HepG2 (cell line): ENCODE results near the gene PNMA8B. TPM values are rescaled to one million over a fixed set of nuclear protein-coding genes. Genes with fewer than 3 reads are reported as not detected.
A peak's percentile ranks its signal among the peaks of the same experiment; 100 is the strongest.

ENCODE experiments used
- BRCA1 ChIP-seq: sonication (generic); formaldehyde crosslinking; IDR thresholded peaks from 2 replicates; pipeline ENCODE4 v1.4.0; 2020; ENCODE audit warnings: missing genetic modification reagents
- BRD4 ChIP-seq: sonication (generic); formaldehyde crosslinking; IDR thresholded peaks from 2 replicates; pipeline ENCODE4 v1.4.0; 2020; ENCODE audit warnings: missing genetic modification reagents
- CEBPB ChIP-seq: IDR thresholded peaks from 2 replicates; pipeline ENCODE4 v1.6.1; 2011; ENCODE audit warnings: low read depth, low read length, improper control_type of control experiment, borderline replicate concordance
- E2F2 ChIP-seq: sonication (generic); formaldehyde crosslinking; IDR thresholded peaks from 2 replicates; pipeline ENCODE4 v1.4.0; 2020; ENCODE audit warnings: missing genetic modification reagents, borderline replicate concordance
- GLMP ChIP-seq: sonication (generic); formaldehyde crosslinking; IDR thresholded peaks from 2 replicates; pipeline ENCODE4 v1.9.0; 2021; ENCODE audit warnings: missing genetic modification reagents, mild to moderate bottlenecking, borderline replicate concordance
- HNRNPLL ChIP-seq: fragments of 200-400 bp; formaldehyde crosslinking; IDR thresholded peaks from 2 replicates; pipeline ENCODE4 v1.6.1; 2017; ENCODE audit warnings: mild to moderate bottlenecking, low read depth, low read length; ENCODE audit not compliant: poor library complexity, severe bottlenecking
- HOXA5 ChIP-seq: sonication (generic); formaldehyde crosslinking; IDR thresholded peaks from 2 replicates; pipeline ENCODE4 v1.4.0; 2020; ENCODE audit warnings: missing genetic modification reagents
- NFIC ChIP-seq: IDR thresholded peaks from 2 replicates; pipeline ENCODE4 v1.6.1; 2012; ENCODE audit warnings: mild to moderate bottlenecking, low read length, inconsistent platforms
- SALL1 ChIP-seq: sonication (generic); formaldehyde crosslinking; IDR thresholded peaks from 2 replicates; pipeline ENCODE4 v1.8.0; 2022; ENCODE audit warnings: mild to moderate bottlenecking, missing genetic modification reagents
- SATB2 ChIP-seq: sonication (generic); formaldehyde crosslinking; IDR thresholded peaks from 2 replicates; pipeline ENCODE4 v1.5.0; 2020; ENCODE audit warnings: missing genetic modification reagents
- ZFX ChIP-seq: sonication (generic); formaldehyde crosslinking; IDR thresholded peaks from 2 replicates; pipeline ENCODE4 v1.4.0; 2020; ENCODE audit warnings: mild to moderate bottlenecking, low read depth, missing genetic modification reagents, moderate library complexity
- ZFY ChIP-seq: sonication (generic); formaldehyde crosslinking; IDR thresholded peaks from 2 replicates; pipeline ENCODE4 v1.4.0; 2020; ENCODE audit warnings: missing genetic modification reagents
- ZNF207 ChIP-seq: fragments of 450-650 bp; IDR thresholded peaks from 2 replicates; pipeline ENCODE4 v1.6.1; 2016; ENCODE audit warnings: antibody characterized with exemption, borderline replicate concordance
- ZNF501 ChIP-seq: sonication (generic); formaldehyde crosslinking; IDR thresholded peaks from 2 replicates; pipeline ENCODE4 v1.5.1; 2020; ENCODE audit warnings: mild to moderate bottlenecking, moderate library complexity, missing genetic modification reagents
- ZNF510 ChIP-seq: sonication (generic); formaldehyde crosslinking; IDR thresholded peaks from 2 replicates; pipeline ENCODE4 v1.4.0; 2020; ENCODE audit warnings: low read depth, mild to moderate bottlenecking, missing genetic modification reagents
- ZNF607 ChIP-seq: sonication (generic); formaldehyde crosslinking; IDR thresholded peaks from 2 replicates; pipeline ENCODE4 v1.5.1; 2020; ENCODE audit warnings: missing genetic modification reagents, mild to moderate bottlenecking, borderline replicate concordance
- ZNF878 ChIP-seq: sonication (generic); formaldehyde crosslinking; IDR thresholded peaks from 2 replicates; pipeline ENCODE4 v1.8.1; 2023; ENCODE audit warnings: mild to moderate bottlenecking, missing genetic modification reagents, moderate library complexity
- ZSCAN29 ChIP-seq: sonication (generic); formaldehyde crosslinking; conservative IDR thresholded peaks from 2 replicates; pipeline ENCODE4 v1.4.0; 2020; ENCODE audit warnings: mild to moderate bottlenecking, missing genetic modification reagents
- polyA plus RNA-seq, 8 experiments: library from polyadenylated mRNA; depleted of rRNA in 3 of 8; stranded (reverse) in 7 of 8; unstranded in 1 of 8; fragments of >200 nt; fragmentation: Illumina TruSeq in 4 of 8; extraction: Trizol in 4 of 8; gene quantifications; 2 replicates each; pipeline versions ENCODE4 v1.2.1 to v1.2.3, GENCODE V29; 2011 to 2016; ENCODE audit warnings: low read depth in 4 of 8, missing spikeins in 1 of 8, mixed read lengths in 1 of 8; ENCODE audit not compliant: insufficient read depth in 1 of 8
- total RNA-seq, 5 experiments: library from RNA; depleted of rRNA; stranded (reverse); fragments of >200 nt; fragmentation: Illumina TruSeq; extraction: Trizol; gene quantifications; 2 replicates each; pipeline ENCODE4 v1.2.3, GENCODE V29; 2016; ENCODE audit warnings: low read depth in 1 of 5
- TF ChIP-seq, protein P1 (sequence below): sonication (generic); formaldehyde crosslinking; IDR thresholded peaks from 2 replicates; pipeline ENCODE4 v1.5.0; 2020; ENCODE audit warnings: mild to moderate bottlenecking, missing genetic modification reagents, borderline replicate concordance
- TF ChIP-seq, protein P2 (sequence below): sonication (generic); formaldehyde crosslinking; IDR thresholded peaks from 2 replicates; pipeline ENCODE4 v1.5.1; 2020; ENCODE audit warnings: missing genetic modification reagents, mild to moderate bottlenecking, borderline replicate concordance
- TF ChIP-seq, protein P3 (sequence below): sonication (generic); formaldehyde crosslinking; IDR thresholded peaks from 2 replicates; pipeline ENCODE4 v1.8.0; 2022; ENCODE audit warnings: mild to moderate bottlenecking, missing genetic modification reagents, moderate library complexity

PNMA8B gene
- total and polyA plus RNA-seq, 2 of the 13 experiments (the other 11 are each of a cell fraction or from before 2014, with no cell fraction given) = not detected

DNA sequence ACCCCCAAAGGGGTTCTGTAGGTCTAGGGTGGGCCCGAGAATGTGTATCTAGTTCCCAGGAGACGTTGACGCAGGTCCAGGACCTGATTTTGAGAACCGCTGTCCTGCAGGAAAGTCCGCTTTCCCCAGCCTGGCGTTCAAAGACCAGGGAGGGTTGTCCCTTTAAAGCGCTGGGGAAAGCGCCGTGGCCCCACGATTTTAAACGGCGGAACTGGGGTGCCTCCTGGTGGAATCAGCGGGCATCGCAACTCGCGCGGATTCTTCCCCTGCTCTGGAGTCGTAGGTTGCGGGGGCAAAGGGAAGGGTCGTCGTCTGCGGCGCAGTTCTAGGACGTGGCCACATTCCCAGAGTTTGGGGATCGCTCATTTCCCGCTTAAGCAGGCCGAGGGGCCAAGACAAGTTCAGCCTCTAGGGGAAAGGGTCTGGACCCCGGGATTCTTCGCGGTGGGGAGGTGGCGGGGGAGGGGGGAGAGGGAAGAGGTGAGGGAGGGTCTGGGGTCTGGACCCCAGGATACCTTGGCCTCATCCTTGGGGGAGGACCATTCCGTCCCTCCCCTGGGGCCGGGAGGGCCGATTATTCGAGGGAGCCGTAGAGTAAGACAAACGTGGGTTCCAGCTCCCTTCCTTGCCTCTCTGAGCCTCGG is 7.7 kb downstream of the PNMA8B start (continued):
- TF ChIP-seq CEBPB = no peak
- no peak for TF ChIP-seq NFIC
- TF ChIP-seq, protein P1, sequence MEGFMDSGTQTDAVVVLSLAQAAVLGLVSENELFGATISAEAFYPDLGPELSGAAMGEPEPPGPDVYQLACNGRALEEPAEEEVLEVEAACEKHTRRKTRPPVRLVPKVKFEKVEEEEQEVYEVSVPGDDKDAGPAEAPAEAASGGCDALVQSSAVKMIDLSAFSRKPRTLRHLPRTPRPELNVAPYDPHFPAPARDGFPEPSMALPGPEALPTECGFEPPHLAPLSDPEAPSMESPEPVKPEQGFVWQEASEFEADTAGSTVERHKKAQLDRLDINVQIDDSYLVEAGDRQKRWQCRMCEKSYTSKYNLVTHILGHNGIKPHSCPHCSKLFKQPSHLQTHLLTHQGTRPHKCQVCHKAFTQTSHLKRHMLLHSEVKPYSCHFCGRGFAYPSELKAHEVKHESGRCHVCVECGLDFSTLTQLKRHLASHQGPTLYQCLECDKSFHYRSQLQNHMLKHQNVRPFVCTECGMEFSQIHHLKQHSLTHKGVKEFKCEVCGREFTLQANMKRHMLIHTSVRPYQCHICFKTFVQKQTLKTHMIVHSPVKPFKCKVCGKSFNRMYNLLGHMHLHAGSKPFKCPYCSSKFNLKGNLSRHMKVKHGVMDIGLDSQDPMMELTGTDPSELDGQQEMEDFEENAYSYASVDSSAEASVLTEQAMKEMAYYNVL (CRISPR knock-in tag) = peak; percentile 40; the same call in 1 of the 2 replicates
- 0 out of 2 replicates have a peak, but pooled peaks have one; percentile 42 for TF ChIP-seq ZNF607 (CRISPR knock-in tag)
- TF ChIP-seq ZNF207 = no peak
- no peak for TF ChIP-seq HOXA5
- TF ChIP-seq ZFY (CRISPR knock-in tag) = no peak
- TF ChIP-seq BRCA1 (CRISPR knock-in tag) = no peak
- TF ChIP-seq SATB2 (CRISPR knock-in tag) = no peak
- TF ChIP-seq, protein P2, sequence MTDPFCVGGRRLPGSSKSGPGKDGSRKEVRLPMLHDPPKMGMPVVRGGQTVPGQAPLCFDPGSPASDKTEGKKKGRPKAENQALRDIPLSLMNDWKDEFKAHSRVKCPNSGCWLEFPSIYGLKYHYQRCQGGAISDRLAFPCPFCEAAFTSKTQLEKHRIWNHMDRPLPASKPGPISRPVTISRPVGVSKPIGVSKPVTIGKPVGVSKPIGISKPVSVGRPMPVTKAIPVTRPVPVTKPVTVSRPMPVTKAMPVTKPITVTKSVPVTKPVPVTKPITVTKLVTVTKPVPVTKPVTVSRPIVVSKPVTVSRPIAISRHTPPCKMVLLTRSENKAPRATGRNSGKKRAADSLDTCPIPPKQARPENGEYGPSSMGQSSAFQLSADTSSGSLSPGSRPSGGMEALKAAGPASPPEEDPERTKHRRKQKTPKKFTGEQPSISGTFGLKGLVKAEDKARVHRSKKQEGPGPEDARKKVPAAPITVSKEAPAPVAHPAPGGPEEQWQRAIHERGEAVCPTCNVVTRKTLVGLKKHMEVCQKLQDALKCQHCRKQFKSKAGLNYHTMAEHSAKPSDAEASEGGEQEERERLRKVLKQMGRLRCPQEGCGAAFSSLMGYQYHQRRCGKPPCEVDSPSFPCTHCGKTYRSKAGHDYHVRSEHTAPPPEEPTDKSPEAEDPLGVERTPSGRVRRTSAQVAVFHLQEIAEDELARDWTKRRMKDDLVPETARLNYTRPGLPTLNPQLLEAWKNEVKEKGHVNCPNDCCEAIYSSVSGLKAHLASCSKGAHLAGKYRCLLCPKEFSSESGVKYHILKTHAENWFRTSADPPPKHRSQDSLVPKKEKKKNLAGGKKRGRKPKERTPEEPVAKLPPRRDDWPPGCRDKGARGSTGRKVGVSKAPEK (CRISPR knock-in tag) = peak; percentile 66; the same call in 1 of the 2 replicates
- no peak for TF ChIP-seq ZFX (CRISPR knock-in tag)
- TF ChIP-seq, protein P3, sequence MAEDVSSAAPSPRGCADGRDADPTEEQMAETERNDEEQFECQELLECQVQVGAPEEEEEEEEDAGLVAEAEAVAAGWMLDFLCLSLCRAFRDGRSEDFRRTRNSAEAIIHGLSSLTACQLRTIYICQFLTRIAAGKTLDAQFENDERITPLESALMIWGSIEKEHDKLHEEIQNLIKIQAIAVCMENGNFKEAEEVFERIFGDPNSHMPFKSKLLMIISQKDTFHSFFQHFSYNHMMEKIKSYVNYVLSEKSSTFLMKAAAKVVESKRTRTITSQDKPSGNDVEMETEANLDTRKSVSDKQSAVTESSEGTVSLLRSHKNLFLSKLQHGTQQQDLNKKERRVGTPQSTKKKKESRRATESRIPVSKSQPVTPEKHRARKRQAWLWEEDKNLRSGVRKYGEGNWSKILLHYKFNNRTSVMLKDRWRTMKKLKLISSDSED = no peak
- no peak for TF ChIP-seq GLMP
- peak; percentile 77 for TF ChIP-seq ZNF501 (CRISPR knock-in tag)
- TF ChIP-seq ZNF878 (CRISPR knock-in tag) = no peak
- TF ChIP-seq ZNF510 (CRISPR knock-in tag) = 0 out of 2 replicates have a peak, but pooled peaks have one; percentile 37
- TF ChIP-seq E2F2 (CRISPR knock-in tag) = no peak
- peak; percentile 56; the same call in 1 of the 2 replicates for TF ChIP-seq SALL1
- peak; percentile 55 for TF ChIP-seq HNRNPLL
- no peak for TF ChIP-seq BRD4 (CRISPR knock-in tag)
- 0 out of 2 replicates have a peak, but pooled peaks have one; percentile 28 for TF ChIP-seq ZSCAN29
